HG02884 (cell line): ENCODE data around the gene COL18A1.
A peak's percentile ranks its signal among the peaks of the same experiment; 100 is the strongest.

ENCODE experiments used
- ATAC-seq: cut with Tn5 transposase; IDR thresholded peaks from one replicate; pipeline ENCODE4 v1.9.1; 2021; ENCODE audit warnings: mild to moderate bottlenecking, moderate library complexity; ENCODE audit not compliant: unreplicated experiment

The COL18A1 gene

DNA sequence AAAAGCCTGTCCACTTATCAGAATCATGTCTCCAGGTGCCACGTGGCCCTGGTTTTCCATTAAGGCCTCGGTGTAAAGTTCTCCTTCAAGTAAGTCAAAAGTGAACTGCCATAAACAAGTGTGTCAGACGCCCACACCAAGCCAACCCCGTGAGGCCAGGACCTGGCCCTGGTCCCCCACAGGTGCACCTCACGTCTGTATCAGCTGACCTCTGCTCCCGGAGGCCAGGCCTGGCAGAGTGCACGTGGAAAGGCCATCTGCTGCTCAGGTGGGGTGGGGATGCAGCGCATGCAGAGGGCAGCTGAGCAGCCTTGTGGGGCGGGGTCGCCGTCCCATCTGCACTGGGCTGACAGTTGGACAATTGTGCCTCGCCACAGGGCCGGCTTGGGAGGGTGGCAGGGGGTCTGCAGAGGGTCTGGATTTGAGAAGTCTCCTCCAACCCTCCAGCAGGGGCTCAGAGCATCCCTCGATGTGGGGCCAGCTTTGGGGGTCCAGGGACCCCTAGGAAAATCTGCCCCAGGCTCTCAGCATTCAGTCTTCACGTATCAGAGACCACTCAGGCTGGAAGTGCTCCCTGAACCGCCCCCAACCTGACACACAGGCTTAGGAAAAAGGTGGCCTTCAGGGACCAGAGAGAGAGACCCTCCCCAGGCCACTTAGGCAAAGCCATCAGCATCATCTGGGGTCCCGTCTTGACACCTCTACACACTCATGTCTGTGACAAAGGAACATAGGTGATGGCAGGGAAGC, 134.3 kb downstream of the COL18A1 start:
- ATAC-seq: no peak

DNA sequence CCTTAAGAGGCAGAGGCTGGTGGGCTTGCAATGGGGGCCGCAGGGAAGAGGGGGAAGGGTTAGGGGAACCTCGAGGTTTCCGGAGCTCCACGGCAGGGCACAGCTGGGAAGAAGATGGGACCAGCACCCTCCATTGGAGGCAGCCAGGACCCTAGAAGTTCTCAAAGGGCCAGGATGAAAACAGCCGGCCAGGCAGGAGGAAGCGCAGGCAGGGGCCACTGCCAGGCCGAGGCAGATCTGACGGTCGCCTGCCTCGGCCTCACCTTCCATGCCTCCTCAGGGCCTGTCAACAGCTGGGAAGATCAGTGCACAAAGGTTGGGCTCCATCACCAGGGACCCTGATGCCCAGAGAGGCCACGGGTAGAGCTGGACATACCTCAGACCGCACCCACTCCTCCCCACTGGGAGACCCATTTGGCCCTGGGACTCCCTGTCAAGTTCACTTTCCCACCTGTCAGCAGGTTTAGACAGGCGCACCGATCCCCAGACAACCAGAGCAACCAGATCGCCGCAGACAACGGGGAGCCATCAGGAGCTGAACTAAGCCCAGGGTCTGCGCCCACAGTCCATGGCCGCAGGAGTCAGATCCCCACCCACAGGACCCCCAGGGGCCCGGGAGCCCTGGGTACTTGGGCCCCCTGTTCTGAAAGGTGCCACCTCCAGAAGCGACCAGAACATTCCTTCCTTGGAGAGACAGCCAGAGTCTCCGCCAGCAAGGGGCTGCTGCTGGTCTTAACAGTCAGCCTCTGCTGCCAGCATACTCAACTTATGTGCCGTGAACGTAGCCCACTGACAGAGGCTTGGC, 135.0 kb downstream of the COL18A1 start:
- no peak for ATAC-seq

DNA sequence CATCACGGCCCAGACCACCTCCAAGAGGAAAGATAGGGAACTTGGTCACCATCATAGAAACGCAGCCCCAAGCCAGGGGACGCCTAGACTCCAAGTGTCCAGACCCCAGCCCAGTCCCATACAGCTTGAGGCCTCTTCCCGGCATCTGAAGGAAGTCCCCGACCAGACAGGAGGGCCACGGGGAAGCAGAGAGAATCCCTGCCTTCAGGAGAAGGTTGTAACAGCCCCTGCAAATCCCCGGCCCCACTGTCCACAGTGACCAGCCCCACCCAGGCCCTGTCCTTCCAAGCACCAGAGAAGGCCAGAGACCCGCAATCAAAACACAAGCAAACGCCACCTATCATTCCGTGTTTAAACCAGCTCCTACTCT, 135.6 kb downstream of the COL18A1 start:
- ATAC-seq: no peak

DNA sequence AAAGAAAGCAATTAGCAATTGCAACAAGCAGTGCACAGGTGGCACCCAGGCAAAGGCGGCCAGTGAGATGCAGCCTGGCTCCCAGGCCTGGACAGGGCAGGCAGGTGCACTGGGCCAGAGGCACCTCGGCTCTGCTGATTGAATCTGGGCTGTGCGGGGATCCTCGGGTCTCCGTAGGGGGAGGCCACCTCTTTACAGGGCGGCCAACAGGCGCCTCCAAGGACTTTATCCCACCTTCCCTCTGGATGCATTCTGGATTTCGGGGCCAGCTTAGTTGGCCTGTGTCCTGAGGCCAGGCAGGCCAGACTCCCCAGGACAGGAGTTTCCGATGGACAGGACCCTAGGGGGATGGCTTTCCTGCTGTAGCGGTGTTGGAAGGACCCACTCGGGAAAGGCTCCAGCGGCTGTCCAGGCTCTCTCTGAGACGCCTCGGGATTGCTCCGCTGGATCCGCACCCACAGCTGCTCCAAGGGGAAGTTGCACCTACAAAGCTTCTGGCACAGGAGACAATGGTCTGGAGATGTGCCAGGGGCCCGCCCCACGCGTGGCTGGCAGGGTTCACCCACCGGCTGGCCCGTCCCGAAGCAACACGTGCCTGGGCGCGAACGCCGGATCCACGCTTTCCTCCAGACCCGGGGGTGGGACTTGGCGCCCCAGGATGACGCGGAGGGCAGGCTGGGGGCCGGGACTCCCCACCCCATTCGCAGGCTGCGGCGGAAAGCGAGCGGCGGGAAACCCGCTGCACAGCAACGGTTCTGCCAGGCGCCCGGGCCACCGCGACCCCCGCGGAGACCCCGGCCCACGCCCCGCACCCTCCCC, 136.5 kb downstream of the COL18A1 start:
- ATAC-seq: no peak

DNA sequence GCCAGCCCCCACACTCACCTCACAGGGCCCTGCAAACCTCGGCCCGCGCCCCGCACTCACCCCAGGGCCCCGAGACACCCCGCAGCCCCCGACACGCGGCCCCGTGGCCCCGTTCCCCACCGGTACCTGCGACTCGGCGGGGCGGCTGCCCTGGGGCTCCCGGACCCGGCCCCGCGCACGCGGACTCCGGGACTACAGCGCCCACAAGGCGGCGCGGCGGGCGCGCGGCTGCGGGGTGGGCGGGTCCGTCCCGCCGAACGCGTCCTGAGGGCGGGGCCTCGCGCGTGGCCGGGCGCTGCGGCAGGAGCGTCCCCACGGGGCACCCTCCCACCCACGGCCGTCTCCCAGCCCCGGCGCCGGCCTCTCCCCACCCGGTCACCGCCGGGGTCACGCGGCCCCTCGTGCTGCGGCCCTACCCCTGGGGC, 137.3 kb downstream of the COL18A1 start, which contains the start of gene SLC19A1:
Gene SLC19A1 (minus strand): TSS at position 199 of the 425 bp plus-strand sequence. CDS start 4,481 bp downstream, outside the sequence.
- peak; percentile 72 for ATAC-seq

DNA sequence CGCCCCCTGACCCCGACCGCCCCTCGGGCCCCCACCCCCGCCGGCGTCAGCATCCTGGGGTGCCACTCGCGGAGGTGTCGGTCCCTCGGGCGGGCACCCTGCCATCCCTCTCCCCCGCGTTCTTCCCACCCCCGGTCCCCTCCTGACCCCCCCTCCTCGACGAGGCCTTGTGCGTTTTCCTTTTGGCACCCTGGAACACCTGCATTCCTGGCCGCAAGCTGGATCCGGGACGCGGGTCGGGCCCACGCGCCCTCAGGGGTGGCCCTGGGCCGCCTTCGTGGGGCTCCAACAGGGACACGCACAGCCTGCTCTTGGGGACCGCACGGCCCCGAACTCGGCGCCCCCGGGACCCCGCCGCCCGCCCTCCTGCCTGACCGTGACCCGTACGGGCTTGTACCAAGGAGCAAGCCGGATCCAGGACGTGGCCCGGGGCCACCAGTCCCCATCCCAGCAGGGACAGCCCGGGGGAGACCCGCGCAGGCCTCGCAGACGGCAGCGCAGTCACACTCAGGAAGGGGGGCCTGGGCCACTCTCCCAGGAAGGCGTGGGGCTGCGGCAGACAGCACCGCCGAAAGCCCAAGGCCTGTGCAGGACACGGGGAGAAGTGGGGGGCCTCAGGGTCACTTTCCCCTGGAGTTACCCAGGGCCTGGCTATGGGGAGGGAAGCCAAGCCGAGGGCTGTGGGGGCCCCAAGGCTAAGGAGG, 137.9 kb downstream of the COL18A1 start:
- ATAC-seq: no peak

DNA sequence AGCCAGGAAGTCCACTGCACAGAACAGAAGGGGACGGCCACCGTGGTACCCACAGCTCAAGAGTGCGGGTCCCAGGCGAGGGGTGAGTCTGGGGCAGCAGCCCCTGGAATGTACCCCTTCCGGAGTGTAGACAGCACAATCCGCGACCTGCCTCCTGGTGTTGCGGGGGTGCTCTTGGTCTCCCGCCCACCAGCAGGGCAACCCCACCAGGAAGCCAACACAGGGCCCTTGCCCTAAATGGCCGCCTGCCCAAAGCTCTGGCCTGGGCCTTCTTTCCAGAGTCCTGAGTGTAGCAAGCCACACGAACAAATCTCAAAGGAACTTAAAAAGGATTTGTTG, 138.4 kb downstream of the COL18A1 start:
- no peak for ATAC-seq

DNA sequence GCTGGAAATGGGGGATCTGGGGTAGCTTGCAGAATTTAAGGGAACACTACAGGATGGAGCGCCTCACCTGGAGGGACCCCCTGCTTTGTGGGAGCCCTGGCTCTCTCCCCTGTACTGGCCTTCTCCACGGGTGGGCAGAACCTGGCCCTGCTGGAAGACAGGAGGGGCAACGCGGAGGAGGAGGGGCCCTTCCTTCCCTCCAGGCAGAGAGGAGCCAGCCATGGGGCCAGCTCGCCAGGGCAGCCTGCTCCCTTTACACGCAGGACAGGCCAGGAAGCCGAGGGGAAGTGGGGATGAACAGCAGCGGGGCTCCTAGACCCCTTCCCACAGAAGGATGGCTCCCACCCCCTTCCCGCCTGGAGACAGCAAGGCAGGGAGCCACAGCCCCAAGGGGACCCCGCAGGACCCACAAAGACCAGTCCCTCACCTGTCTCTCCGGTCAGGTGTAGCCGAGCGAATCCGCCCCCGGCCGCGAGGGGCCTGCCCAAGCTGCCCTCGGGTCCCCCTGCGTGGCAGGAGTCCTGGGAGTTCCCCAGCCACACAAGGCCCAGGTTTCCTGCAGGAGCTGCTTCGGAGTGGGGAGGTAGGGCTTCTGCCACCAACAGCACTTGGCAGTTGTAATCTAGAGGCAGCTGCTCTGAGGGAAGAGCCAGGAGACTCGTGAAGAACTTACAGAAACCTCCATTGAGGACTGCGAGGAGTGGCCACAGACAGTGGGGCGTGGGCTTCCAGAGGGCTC, 138.9 kb downstream of the COL18A1 start:
- ATAC-seq: no peak

DNA sequence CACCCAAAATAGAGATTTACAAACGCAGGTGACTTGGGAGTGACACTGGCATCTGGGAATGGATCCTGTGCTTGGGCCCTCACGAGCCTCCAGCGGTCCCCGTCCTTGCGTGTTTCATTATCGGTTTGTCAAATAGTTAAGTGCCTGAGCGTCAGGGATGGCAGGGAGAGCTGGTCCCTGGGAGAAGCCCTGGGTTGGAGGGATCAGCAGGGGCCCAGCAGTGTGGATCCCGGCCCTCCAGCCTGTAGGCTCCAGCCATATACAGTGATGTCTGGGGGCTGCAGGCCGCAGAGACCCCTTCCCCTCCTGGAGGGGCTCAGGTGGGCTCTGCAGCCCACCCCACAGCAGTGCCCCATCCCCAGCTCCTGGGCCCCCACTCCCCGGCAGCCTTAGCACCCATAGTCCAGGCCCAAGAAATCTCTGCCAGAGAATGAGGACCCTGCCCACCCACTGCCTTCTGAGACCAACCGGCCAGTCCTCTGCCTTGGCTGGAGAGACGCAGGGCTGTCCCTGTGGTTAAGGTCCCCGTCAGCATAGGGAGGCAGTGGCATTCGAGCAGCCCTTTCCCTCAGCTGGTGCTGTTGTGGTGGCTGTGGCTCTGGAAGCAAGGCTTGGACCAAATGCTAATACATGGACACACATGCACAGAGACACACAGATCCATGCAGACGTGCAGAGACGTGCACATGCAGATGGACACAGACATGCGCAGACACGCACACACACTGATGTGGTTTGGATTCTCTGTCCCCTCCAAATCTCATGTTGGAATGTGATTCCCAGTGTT, 139.7 kb downstream of the COL18A1 start:
- ATAC-seq: no peak

DNA sequence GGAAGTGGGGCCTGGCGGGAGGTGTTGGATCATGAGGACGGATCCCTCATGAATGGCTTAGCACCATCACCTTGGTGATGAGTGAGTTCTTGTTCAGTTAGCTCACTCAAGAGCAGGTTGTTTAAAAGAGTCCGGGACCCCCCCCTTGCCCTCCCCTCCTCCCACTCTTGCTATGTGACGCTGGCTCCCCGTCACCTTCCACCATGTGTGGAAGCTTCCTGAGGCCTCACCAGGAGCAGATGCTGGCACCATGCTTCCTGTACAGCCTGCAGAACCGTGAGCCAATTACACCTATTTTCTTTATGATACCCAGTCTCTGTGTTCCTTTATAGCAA, 140.2 kb downstream of the COL18A1 start:
- no peak for ATAC-seq

DNA sequence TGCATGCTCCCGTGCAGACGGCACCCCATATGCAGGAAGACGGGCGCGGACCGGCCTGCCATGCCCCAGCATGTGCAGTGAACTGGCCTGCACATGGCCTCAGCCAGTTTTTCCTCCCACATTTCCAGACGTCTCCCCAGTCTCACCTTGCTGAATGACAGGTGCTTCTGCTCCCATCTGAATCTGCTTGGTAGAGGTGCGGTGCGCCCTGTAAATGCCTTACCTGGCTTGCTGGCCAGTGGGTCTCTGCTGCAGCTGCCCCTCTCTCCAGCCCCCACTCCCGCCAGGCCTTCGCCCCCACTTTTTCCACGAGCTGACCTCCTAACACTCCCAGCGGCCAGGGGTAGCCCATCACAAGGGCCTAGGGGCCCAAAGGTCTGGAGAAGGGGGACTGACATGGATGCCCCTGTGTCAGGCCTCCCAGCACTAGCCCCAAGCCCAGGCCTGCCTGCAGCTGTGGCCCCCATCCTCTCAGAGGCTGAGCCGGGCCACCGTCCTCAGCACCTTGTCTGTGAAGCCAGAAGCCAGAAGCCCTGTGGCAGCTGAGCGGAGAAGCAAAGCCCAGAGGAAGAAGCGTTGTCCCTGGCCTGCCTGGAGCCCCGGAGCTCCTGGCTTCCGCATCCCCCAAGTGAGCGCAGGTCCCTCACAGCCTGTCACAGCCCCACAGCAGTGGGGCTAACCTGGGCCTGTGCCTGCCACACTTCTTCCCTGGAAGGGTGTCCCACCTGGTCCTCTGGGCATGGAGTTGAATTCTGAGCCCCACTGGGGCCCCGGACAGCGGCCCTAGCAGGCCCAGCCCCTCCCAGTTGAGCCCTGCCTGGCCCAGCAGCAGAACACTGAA, 140.9 kb downstream of the COL18A1 start:
- ATAC-seq: no peak

DNA sequence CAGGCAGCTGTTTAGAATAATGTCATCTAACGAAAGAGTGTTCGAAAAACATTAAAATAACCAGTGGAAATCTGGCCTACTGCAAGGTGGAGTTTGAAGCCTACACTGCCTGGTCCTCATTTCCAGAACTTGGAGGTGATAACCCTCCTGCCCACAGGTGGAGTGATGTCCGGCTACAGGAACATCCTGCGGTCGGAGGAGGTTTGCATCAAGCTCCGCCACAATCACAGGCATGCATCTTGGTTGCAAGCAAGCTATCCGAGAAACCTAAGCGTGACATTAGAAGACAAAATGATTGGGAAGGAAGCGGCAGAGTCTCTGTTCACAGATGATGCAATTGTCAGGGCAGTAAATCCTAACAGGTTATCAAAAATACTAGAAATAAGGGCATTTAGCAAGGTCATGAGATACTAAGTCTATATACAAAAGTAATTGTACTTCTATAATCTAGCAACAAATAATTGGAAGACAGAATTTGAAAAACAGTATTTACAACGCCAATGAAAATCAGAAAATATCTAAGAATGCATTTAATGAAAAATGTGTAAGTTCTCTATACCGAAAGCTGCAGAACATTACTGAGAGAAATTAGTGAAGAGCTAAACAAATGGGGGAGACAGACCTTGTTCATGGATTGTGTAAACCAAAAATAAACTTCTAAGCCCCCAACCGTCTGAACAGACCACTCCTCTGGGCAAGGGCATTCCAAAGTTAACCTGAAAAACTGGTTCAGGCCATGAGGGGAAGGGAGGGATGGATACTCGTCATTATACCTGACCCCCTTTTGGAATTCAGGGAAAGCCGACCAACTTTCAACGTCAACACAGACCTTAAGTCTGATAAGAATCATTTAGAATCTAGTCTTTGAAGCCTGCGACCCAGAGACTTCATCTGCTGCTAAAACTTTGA, 141.9 kb downstream of the COL18A1 start:
- ATAC-seq: no peak

DNA sequence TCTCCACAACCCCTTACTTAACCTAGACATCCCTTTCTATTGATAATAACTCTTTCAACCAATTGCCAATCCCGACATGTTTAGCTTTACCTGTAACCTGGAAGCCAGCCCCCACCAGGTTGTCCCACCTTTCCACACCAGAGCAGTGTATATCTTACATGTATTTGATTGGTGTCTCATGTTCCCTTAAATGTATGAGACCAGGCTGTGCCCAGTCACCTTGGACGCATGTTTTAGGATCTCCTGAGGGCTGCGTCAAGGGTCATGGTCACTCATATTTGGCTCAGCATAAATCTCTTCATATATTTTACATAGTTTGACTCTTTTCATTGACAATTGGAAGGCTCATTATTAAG, 142.6 kb downstream of the COL18A1 start:
- ATAC-seq: no peak

DNA sequence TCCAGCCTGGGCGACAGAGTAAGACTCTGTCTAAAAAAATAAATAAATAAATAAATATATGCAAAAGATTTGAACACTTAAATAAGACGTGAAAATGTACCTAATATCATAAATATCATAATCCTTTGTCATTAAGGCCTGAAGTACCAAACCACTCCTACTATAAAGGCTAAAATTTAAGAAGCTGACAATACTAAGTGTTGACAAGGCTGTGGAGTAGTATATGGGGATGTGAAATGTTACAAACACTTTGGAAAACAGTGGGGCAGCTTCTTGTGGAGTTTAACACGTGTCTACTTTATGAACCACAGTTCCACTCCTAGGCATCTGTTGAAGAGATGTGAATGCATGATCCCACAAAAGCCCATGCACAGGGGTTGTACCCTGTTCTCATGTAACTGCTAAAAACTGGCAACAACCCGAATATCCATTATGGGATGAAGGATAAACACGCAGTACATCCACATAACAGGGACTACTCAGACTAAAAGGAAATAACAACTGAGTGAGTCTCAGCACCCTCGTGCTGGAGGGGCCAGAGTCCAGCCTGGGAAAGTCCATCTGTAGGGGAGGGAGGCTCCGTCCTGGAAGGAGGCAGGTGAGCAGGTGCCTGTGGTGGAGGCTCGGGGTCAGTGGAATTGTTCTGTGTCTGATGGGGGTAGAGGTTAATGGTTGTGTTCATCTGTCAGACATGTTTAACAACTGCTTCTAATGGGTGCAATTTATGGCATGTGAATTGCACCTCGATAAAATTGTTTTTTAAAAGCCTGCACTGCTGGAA, 143.9 kb downstream of the COL18A1 start:
- no peak for ATAC-seq

DNA sequence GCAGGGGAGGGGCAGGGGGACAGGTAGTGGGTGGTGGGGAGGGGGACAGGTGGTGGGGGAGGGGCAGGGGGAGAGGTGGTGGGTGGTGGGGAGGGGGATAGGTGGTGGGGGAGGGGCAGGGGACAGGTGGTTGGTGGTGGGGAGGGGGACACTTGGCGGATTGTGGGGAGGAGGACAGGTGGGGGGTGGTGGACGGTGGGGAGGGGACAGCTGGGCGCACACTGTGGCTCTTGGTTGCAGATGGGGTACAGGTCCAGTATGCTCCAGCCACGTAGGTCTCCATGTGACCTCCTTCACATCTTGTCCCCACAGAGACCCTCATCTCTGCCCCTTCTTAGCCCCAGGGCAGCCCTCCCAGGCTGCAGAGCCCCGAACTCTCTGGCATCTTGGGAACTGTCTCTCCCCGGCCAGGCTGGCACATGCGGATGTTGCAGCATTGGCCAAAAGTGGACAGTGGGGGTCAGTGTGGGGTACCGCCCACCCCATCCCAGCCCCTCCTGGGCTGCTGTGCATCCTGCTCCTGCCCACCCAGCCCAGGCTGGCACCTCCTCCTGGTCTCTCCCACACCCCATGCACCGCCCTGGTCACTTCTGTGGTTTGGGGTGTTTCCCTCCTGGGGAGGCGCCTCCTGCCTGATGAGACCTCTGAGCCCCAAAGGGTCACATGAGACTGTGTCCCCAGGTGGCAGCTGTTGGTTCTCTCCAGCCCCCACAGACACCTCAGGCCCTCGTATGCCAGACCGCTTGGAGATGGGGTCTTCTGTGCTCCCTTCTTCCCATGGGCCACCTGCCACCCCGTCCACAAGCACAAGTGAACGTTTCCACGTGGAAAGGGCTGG, 144.9 kb downstream of the COL18A1 start:
- ATAC-seq: no peak
